CD4-positive, alpha-beta T cell treated with Interleukin-4 for 1 hour (primary cell): ENCODE results near the gene SNX2.
A peak's percentile ranks its signal among the peaks of the same experiment; 100 is the strongest.

Experiments
- DNase-seq, 2 donors: peaks; one replicate each; pipeline ENCODE4 v3.0.0-alpha.2; 2020 to 2022

Gene SNX2

GRCh38 chr5:122774519-122774860 lies 390 bp upstream of the SNX2 start:
- DNase-seq = no peak

- peak; percentile 16 to 34 for DNase-seq
Measured at GRCh38 chr5:122775550-122776542, 966 bp downstream of the SNX2 start.

- no peak for DNase-seq
Measured at GRCh38 chr5:122778157-122778556, 3.3 kb downstream of the SNX2 start.

- no peak for DNase-seq
Measured at GRCh38 chr5:122779451-122779850, 4.6 kb downstream of the SNX2 start.

- no peak for DNase-seq
Measured at GRCh38 chr5:122780296-122780695, 5.4 kb downstream of the SNX2 start.

GRCh38 chr5:122781465-122781864 lies 6.6 kb downstream of the SNX2 start:
- no peak for DNase-seq

GRCh38 chr5:122785294-122785693 lies 10.4 kb downstream of the SNX2 start:
- DNase-seq = no peak

GRCh38 chr5:122788371-122788770 lies 13.5 kb downstream of the SNX2 start:
- no peak for DNase-seq

GRCh38 chr5:122788996-122789395 lies 14.1 kb downstream of the SNX2 start:
- no peak for DNase-seq

GRCh38 chr5:122789461-122790171 lies 14.7 kb downstream of the SNX2 start:
- no peak for DNase-seq

- DNase-seq = no peak
Measured at GRCh38 chr5:122790354-122791103, 15.6 kb downstream of the SNX2 start.

- no peak for DNase-seq
Measured at GRCh38 chr5:122805481-122805880, 30.6 kb downstream of the SNX2 start.

- no peak for DNase-seq
Measured at GRCh38 chr5:122810405-122810804, 35.5 kb downstream of the SNX2 start.

- DNase-seq = no peak
Measured at GRCh38 chr5:122815218-122815767, 40.4 kb downstream of the SNX2 start.

GRCh38 chr5:122816756-122817155 lies 41.9 kb downstream of the SNX2 start:
- DNase-seq = no peak

GRCh38 chr5:122831984-122832383 lies 57.1 kb downstream of the SNX2 start:
- no peak for DNase-seq

GRCh38 chr5:122835681-122836080 lies 60.8 kb downstream of the SNX2 start:
- DNase-seq = no peak

- no peak for DNase-seq
Measured at GRCh38 chr5:122836947-122837346, 62.1 kb downstream of the SNX2 start.

- no peak for DNase-seq
Measured at GRCh38 chr5:122839731-122840130, 64.9 kb downstream of the SNX2 start.

GRCh38 chr5:122842016-122842580 lies 67.2 kb downstream of the SNX2 start:
- no peak for DNase-seq

- DNase-seq = no peak
Measured at GRCh38 chr5:122844136-122844909, 69.4 kb downstream of the SNX2 start.

- DNase-seq = no peak
Measured at GRCh38 chr5:122844910-122845228, 70.0 kb downstream of the SNX2 start.
